NOMO-1 (cell line): ENCODE measurements around the gene MTA3.
"Not testable (repeated sequence)": the region's sequence is repeated elsewhere in the genome, so short reads cannot be mapped to it uniquely, and the experiment has no call there.

Experiments used
- DNase-seq, 2 experiments: peaks; one replicate each; lab custom pipeline; 2025; ENCODE audit not compliant: unreplicated experiment in 2 of 2; lab: John Stamatoyannopoulos, UW

MTA3 gene

GRCh38 chr2:42724886-42725285 is 156.5 kb downstream of the MTA3 start:
- DNase-seq: no peak

- DNase-seq: peak; percentile 2 to 12
Measured at GRCh38 chr2:42725657-42726056, 157.2 kb downstream of the MTA3 start.

- DNase-seq: no peak
Measured at GRCh38 chr2:42726680-42727079, 158.2 kb downstream of the MTA3 start.

GRCh38 chr2:42731316-42731715 is 162.9 kb downstream of the MTA3 start:
- not testable (repeated sequence) for DNase-seq

- no peak for DNase-seq
Measured at GRCh38 chr2:42733852-42734251, 165.4 kb downstream of the MTA3 start.

GRCh38 chr2:42736598-42737322 is 168.3 kb downstream of the MTA3 start:
- DNase-seq: no peak

- DNase-seq: no peak
Measured at GRCh38 chr2:42741140-42741539, 172.7 kb downstream of the MTA3 start.

- DNase-seq: no peak
Measured at GRCh38 chr2:42742740-42743658, 174.6 kb downstream of the MTA3 start.

- no peak for DNase-seq
Measured at GRCh38 chr2:42743659-42743990, 175.2 kb downstream of the MTA3 start.

GRCh38 chr2:42744545-42745082 is 176.2 kb downstream of the MTA3 start:
- DNase-seq: no peak

GRCh38 chr2:42747422-42747821 is 179.0 kb downstream of the MTA3 start:
- no peak for DNase-seq

- DNase-seq: no peak
Measured at GRCh38 chr2:42748840-42749239, 180.4 kb downstream of the MTA3 start.

GRCh38 chr2:42752314-42752713 is 183.9 kb downstream of the MTA3 start:
- peak; percentile 91 to 96 for DNase-seq

- DNase-seq: peak; percentile 19 to 68
Measured at GRCh38 chr2:42752816-42753813, 184.7 kb downstream of the MTA3 start.

GRCh38 chr2:42754021-42754775 is 185.8 kb downstream of the MTA3 start:
- DNase-seq: no peak

GRCh38 chr2:42754776-42755140 is 186.3 kb downstream of the MTA3 start:
- DNase-seq: no peak

- peak; percentile 33 to 77 for DNase-seq
Measured at GRCh38 chr2:42755191-42755880, 186.9 kb downstream of the MTA3 start.

- DNase-seq: no peak
Measured at GRCh38 chr2:42756150-42756775, 187.8 kb downstream of the MTA3 start.

- DNase-seq: no peak
Measured at GRCh38 chr2:42756966-42757513, 188.6 kb downstream of the MTA3 start.
